ENCODE data around the gene PCSK4. TPM values are rescaled to one million over a fixed set of nuclear protein-coding genes. Genes with fewer than 3 reads are reported as not detected.

PCSK4 gene
- total and polyA plus RNA-seq, 2 of the 4 experiments (the other 2 are of a cell fraction), result 0.72 to 1.7 TPM

- POLR2A ChIA-PET (ENCODE audit: unreplicated experiment), result no interaction called here
- no peaks in the 10 kb centered on the region; the same call in 1 of the 2 replicates for H3K9me1 ChIP-seq (ENCODE audit: insufficient read depth, low read length)
- peak overlapping the region; percentile 82; the same call in 1 of the 2 replicates for H4K91ac ChIP-seq (ENCODE audit: insufficient read depth, low read depth, low read length)
- peaks cover 4 to 15% of the 10 kb centered on the region in 2 experiments; a peak in 1 of 4 replicates for H3K79me1 ChIP-seq (ENCODE audit: low read depth in 1 of 2, low read length in 2 of 2)
- H2AFZ ChIP-seq (replicated peaks; ENCODE audit: low read length, poor library complexity), result peak overlapping the region; percentile 98
- no peaks in the 10 kb centered on the region; the same call in 1 of the 2 replicates for H4K20me1 ChIP-seq (ENCODE audit: insufficient read depth, low read length)
- BruUV-seq (replicated peaks), result no TSS peak
- dilution Hi-C loops (cut with HindIII; ENCODE audit: low sequenced_read_pairs, unreplicated experiment) (no loop called here), intact Hi-C loops (cut with micrococcal nuclease) (no loop called here), in situ Hi-C loops (cut with MboI; ENCODE audit: low sequenced_read_pairs) (no loop called here)
- H2AK5ac ChIP-seq (ENCODE audit: low read depth, low read length), result peak overlapping the region; percentile 76; the same call in 1 of the 2 replicates
- TF ChIP-seq POLR2A (IDR thresholded peaks at IDR 0.05; ENCODE audit: low read depth, low read length) (no peak), MAZ (IDR thresholded peaks at IDR 0.05; ENCODE audit: borderline replicate concordance, low read depth, low read length) (peak; percentile 87), SMC3 (IDR thresholded peaks at IDR 0.05; ENCODE audit: low read depth, low read length) (no peak), FOS (IDR thresholded peaks at IDR 0.05; ENCODE audit: low read depth, low read length) (peak; percentile 66; the same call in 1 of the 2 replicates), MXI1 (IDR thresholded peaks at IDR 0.05; ENCODE audit: borderline replicate concordance, low read depth, low read length) (peak; percentile 79; the same call in 1 of the 2 replicates), MAFK (IDR thresholded peaks at IDR 0.05; ENCODE audit: low read depth, low read length) (no peak), NFE2L2 (IDR thresholded peaks at IDR 0.05; ENCODE audit: low read depth, low read length) (no peak), BHLHE40 (IDR thresholded peaks at IDR 0.05; ENCODE audit: low read depth, low read length) (peak; percentile 96), CEBPB (IDR thresholded peaks at IDR 0.05; ENCODE audit: low read depth, low read length) (no peak)
- TF ChIP-seq, protein P1, sequence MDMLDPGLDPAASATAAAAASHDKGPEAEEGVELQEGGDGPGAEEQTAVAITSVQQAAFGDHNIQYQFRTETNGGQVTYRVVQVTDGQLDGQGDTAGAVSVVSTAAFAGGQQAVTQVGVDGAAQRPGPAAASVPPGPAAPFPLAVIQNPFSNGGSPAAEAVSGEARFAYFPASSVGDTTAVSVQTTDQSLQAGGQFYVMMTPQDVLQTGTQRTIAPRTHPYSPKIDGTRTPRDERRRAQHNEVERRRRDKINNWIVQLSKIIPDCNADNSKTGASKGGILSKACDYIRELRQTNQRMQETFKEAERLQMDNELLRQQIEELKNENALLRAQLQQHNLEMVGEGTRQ (IDR thresholded peaks at IDR 0.05; ENCODE audit: low read depth, low read length), result peak; percentile 61; the same call in 1 of the 2 replicates
- TF ChIP-seq, protein P2, sequence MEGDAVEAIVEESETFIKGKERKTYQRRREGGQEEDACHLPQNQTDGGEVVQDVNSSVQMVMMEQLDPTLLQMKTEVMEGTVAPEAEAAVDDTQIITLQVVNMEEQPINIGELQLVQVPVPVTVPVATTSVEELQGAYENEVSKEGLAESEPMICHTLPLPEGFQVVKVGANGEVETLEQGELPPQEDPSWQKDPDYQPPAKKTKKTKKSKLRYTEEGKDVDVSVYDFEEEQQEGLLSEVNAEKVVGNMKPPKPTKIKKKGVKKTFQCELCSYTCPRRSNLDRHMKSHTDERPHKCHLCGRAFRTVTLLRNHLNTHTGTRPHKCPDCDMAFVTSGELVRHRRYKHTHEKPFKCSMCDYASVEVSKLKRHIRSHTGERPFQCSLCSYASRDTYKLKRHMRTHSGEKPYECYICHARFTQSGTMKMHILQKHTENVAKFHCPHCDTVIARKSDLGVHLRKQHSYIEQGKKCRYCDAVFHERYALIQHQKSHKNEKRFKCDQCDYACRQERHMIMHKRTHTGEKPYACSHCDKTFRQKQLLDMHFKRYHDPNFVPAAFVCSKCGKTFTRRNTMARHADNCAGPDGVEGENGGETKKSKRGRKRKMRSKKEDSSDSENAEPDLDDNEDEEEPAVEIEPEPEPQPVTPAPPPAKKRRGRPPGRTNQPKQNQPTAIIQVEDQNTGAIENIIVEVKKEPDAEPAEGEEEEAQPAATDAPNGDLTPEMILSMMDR (conservative IDR thresholded peaks at IDR 0.05; ENCODE audit: low read depth, low read length), result no peak
- peak overlapping the region; percentile 69 for H2BK5ac ChIP-seq (ENCODE audit: low read depth, low read length, poor library complexity, severe bottlenecking)
- H2BK20ac ChIP-seq (ENCODE audit: low read depth, low read length), result 0 out of 2 replicates have a peak overlapping the region, but pooled peaks have one; percentile 1
- H3K27me3 ChIP-seq (ENCODE audit: control insufficient read depth, insufficient read depth, low read length), result peaks cover 3% of the 10 kb centered on the region; the same call in 1 of the 2 replicates
- no peaks in the 10 kb centered on the region for H3K9me3 ChIP-seq (ENCODE audit: control insufficient read depth, insufficient read depth, low read length)
- H4K8ac ChIP-seq (ENCODE audit: low read depth in 2 of 2, low read length in 2 of 2), result peak overlapping the region; percentile 51 to 86; a peak in 3 of 4 replicates
- peak overlapping the region; percentile 30; the same call in 1 of the 2 replicates for H3K14ac ChIP-seq (replicated peaks; ENCODE audit: low read depth, low read length)
- peak overlapping the region; percentile 9; the same call in 1 of the 2 replicates for H3K9ac ChIP-seq (ENCODE audit: low read depth, low read length)
- H3K4ac ChIP-seq (ENCODE audit: low read depth, low read length), result peak overlapping the region; percentile 81
- peak; percentile 86 for ATAC-seq (ENCODE audit: low read depth)
- H3K23ac ChIP-seq (ENCODE audit: low read depth, low read length), result 0 out of 2 replicates have a peak overlapping the region, but pooled peaks have one; percentile 39
- peak; percentile 95 for DNase-seq
- H3K56ac ChIP-seq (ENCODE audit: extremely low read depth, insufficient read depth, low read length), result no peak overlapping the region; the same call in 1 of the 2 replicates
- H3K36me3 ChIP-seq (ENCODE audit: control insufficient read depth, insufficient read depth, low read length), result peaks cover 13% of the 10 kb centered on the region
- peak overlapping the region; percentile 39 for H4K5ac ChIP-seq (ENCODE audit: low read depth, low read length)
- CTCF ChIA-PET, result no interaction called here
- WGBS, 2 experiments (ENCODE audit: extremely low coverage in 2 of 2, insufficient read length in 1 of 2), result 1% methylated on average over 14 of the region's 46 CpGs; no CpG with 5 or more reads in 1 of the 2 experiments
- H3K4me3 ChIP-seq (ENCODE audit: insufficient read depth, low read depth, low read length), result peak overlapping the region; percentile 44
- no peak overlapping the region for H2BK15ac ChIP-seq (ENCODE audit: low read depth, low read length)
- H3K4me1 ChIP-seq (ENCODE audit: control insufficient read depth, insufficient read depth, low read length), result peaks cover 9% of the 10 kb centered on the region
- H3K18ac ChIP-seq (ENCODE audit: low read depth, low read length), result peak overlapping the region; percentile 3; the same call in 1 of the 2 replicates
- H3K4me2 ChIP-seq (ENCODE audit: low read depth, low read length), result peak overlapping the region; percentile 64
- peak overlapping the region; percentile 62 for H3K27ac ChIP-seq (ENCODE audit: insufficient read depth, low read length)
- H2BK120ac ChIP-seq (ENCODE audit: low read depth, low read length), result peak overlapping the region; percentile 48; the same call in 1 of the 2 replicates
- H2AK9ac ChIP-seq (replicated peaks; ENCODE audit: low read depth, low read length, poor library complexity), result peak overlapping the region; percentile 90
Measured at GRCh38 chr19:1507763-1508506, 17.8 kb upstream of the PCSK4 start.

Measured in IMR-90 (cell line).